Natural killer cell (primary cell): ENCODE data around the gene SMIM44. TPM values are rescaled to one million over a fixed set of nuclear protein-coding genes. Genes with fewer than 3 reads are reported as not detected.
"Not testable (repeated sequence)": the region's sequence is repeated elsewhere in the genome, so short reads cannot be mapped to it uniquely, and the experiment has no call there.

Experiments
- ATAC-seq, 3 donors: fragments of 150-1000 bp in 2 of 3; fragments of 200-7000 bp in 1 of 3; cut with Tn5 transposase; 1 replicate in 1 of 3; 2 replicates in 2 of 3; pipeline ENCODE4 v1.10.0; 2021; ENCODE audit warnings: mild to moderate bottlenecking in 2 of 3, moderate library complexity in 2 of 3
- DNase-seq, 2 donors: peaks; one replicate each; pipeline versions ENCODE4 v3.0.0 to v3.0.0-alpha.2; 2013 to 2021; ENCODE audit warnings: mixed read lengths in 1 of 2
- H3K27ac ChIP-seq: one replicate; pipeline ENCODE4 v1.5.1; 2013; ENCODE audit warnings: mild to moderate bottlenecking, low read length
- H3K27me3 ChIP-seq: one replicate; pipeline ENCODE4 v1.6.1; 2013; ENCODE audit warnings: low read length; ENCODE audit not compliant: control insufficient read depth, insufficient read depth
- H3K36me3 ChIP-seq: one replicate; pipeline ENCODE4 v1.6.1; 2013; ENCODE audit warnings: low read length; ENCODE audit not compliant: control insufficient read depth, insufficient read depth
- H3K4me1 ChIP-seq: one replicate; pipeline ENCODE4 v1.6.1; 2013; ENCODE audit warnings: low read length; ENCODE audit not compliant: control insufficient read depth, insufficient read depth
- H3K4me3 ChIP-seq: one replicate; pipeline ENCODE4 v1.5.1; 2013; ENCODE audit warnings: low read length
- H3K9me3 ChIP-seq: one replicate; pipeline ENCODE4 v1.6.1; 2013; ENCODE audit warnings: low read length; ENCODE audit not compliant: control insufficient read depth, insufficient read depth
- H3K27ac Mint-ChIP-seq, 2 donors: one replicate each; pipeline ENCODE4 v1.8.0; 2022; ENCODE audit warnings: mild to moderate bottlenecking in 2 of 2, mixed read lengths in 2 of 2, moderate library complexity in 1 of 2
- H3K27me3 Mint-ChIP-seq, 2 donors: one replicate each; pipeline ENCODE4 v1.8.0; 2022; ENCODE audit warnings: low read depth in 2 of 2, mixed read lengths in 2 of 2
- H3K36me3 Mint-ChIP-seq: one replicate; pipeline ENCODE4 v1.8.0; 2022; ENCODE audit warnings: mixed read lengths
- H3K4me1 Mint-ChIP-seq, 2 donors: one replicate each; pipeline ENCODE4 v1.8.0; 2022; ENCODE audit warnings: mixed read lengths in 2 of 2
- H3K4me3 Mint-ChIP-seq: one replicate; pipeline ENCODE4 v1.8.0; 2022; ENCODE audit warnings: mild to moderate bottlenecking, moderate library complexity, mixed read lengths
- H3K9me3 Mint-ChIP-seq, 2 donors: one replicate each; pipeline ENCODE4 v1.8.0; 2022; ENCODE audit warnings: mixed read lengths in 2 of 2
- WGBS: methylation state at CpG from one replicate; pipeline ENCODE4 v1.1.7; 2013; ENCODE audit warnings: missing lambda C conversion rate; ENCODE audit not compliant: insufficient coverage; 5-methylcytosine and 5-hydroxymethylcytosine counted together
- intact Hi-C: fragments of 100-400 bp; cut with micrococcal nuclease; formaldehyde crosslinking; loops from one replicate; pipeline ENCODE4 v1.14.2; 2022
- total RNA-seq, 4 donors: library from RNA; stranded (reverse); fragments of 120-200 nt in 1 of 4; gene quantifications; one replicate each; pipeline versions ENCODE4 v1.2.3 to v1.2.4, GENCODE V29; 2013 to 2022
- TF ChIP-seq, protein P1 (sequence below): fragments of 200-600 bp; IDR thresholded peaks from one replicate; pipeline ENCODE4 v1.8.0; 2022; ENCODE audit warnings: antibody characterized with exemption

Gene SMIM44
- total RNA-seq, 3 donors from 2014 or later (not counting 1 experiment from before 2014, with no cell fraction given) = not detected

GRCh38 chr19:3509566-3509989, 26.3 kb upstream of the SMIM44 start:
- TF ChIP-seq, protein P1, sequence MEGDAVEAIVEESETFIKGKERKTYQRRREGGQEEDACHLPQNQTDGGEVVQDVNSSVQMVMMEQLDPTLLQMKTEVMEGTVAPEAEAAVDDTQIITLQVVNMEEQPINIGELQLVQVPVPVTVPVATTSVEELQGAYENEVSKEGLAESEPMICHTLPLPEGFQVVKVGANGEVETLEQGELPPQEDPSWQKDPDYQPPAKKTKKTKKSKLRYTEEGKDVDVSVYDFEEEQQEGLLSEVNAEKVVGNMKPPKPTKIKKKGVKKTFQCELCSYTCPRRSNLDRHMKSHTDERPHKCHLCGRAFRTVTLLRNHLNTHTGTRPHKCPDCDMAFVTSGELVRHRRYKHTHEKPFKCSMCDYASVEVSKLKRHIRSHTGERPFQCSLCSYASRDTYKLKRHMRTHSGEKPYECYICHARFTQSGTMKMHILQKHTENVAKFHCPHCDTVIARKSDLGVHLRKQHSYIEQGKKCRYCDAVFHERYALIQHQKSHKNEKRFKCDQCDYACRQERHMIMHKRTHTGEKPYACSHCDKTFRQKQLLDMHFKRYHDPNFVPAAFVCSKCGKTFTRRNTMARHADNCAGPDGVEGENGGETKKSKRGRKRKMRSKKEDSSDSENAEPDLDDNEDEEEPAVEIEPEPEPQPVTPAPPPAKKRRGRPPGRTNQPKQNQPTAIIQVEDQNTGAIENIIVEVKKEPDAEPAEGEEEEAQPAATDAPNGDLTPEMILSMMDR = no peak
- no peak overlapping the region for H3K27ac ChIP-seq
- DNase-seq (no peak), ATAC-seq (no peak)
- H3K27me3 ChIP-seq = no peaks in the 10 kb centered on the region
- peaks cover 56% of the 10 kb centered on the region for H3K4me1 ChIP-seq
- Mint-ChIP-seq H3K27ac (peak overlapping the region; percentile 83 to 87), H3K4me1 (peaks cover 39 to 54% of the 10 kb centered on the region in 2 donors), H3K27me3 (no peaks in the 10 kb centered on the region), H3K4me3 (peak overlapping the region; percentile 79), H3K36me3 (no peaks in the 10 kb centered on the region), H3K9me3 (no peaks in the 10 kb centered on the region)
- intact Hi-C loops = no loop called here
- no peaks in the 10 kb centered on the region for H3K9me3 ChIP-seq
- H3K4me3 ChIP-seq = no peak overlapping the region
- H3K36me3 ChIP-seq = peaks cover 11% of the 10 kb centered on the region
- whole genome bisulfite sequencing = 67% methylated on average over 15 of the region's 15 CpGs

GRCh38 chr19:3508771-3509535, 25.7 kb upstream of the SMIM44 start:
- no peak for DNase-seq
- Histone ChIP-seq H3K27me3 (no peaks in the 10 kb centered on the region), H3K9me3 (no peaks in the 10 kb centered on the region), H3K36me3 (peaks cover 11% of the 10 kb centered on the region), H3K4me1 (peaks cover 56% of the 10 kb centered on the region), H3K27ac (peak overlapping the region; percentile 20), H3K4me3 (no peak overlapping the region)
- peaks cover 39 to 54% of the 10 kb centered on the region in 2 donors for H3K4me1 Mint-ChIP-seq
- no peaks in the 10 kb centered on the region for H3K27me3 Mint-ChIP-seq
- TF ChIP-seq, protein P1 = no peak
- ATAC-seq = no peak
- no peaks in the 10 kb centered on the region for H3K9me3 Mint-ChIP-seq
- peak overlapping the region; percentile 79 for H3K4me3 Mint-ChIP-seq
- H3K27ac Mint-ChIP-seq = peak overlapping the region; percentile 83 to 87
- H3K36me3 Mint-ChIP-seq = no peaks in the 10 kb centered on the region
- intact Hi-C loops = no loop called here
- WGBS = 63% methylated on average over 23 of the region's 23 CpGs

GRCh38 chr19:3508121-3508661, 24.9 kb upstream of the SMIM44 start:
- Histone ChIP-seq H3K27ac (peak overlapping the region; percentile 11), H3K36me3 (peaks cover 11% of the 10 kb centered on the region), H3K4me1 (peaks cover 56% of the 10 kb centered on the region)
- 98% methylated on average over 18 of the region's 18 CpGs for WGBS
- peak overlapping the region; percentile 62 for H3K4me3 Mint-ChIP-seq
- H3K36me3 Mint-ChIP-seq, H3K4me3 ChIP-seq, H3K9me3 ChIP-seq, ATAC-seq, H3K27me3 Mint-ChIP-seq, intact Hi-C loops, DNase-seq, H3K9me3 Mint-ChIP-seq, H3K27me3 ChIP-seq: not testable (repeated sequence)
- peak overlapping the region; percentile 83 to 87 for H3K27ac Mint-ChIP-seq
- H3K4me1 Mint-ChIP-seq = peaks cover 39 to 54% of the 10 kb centered on the region in 2 donors

DNA sequence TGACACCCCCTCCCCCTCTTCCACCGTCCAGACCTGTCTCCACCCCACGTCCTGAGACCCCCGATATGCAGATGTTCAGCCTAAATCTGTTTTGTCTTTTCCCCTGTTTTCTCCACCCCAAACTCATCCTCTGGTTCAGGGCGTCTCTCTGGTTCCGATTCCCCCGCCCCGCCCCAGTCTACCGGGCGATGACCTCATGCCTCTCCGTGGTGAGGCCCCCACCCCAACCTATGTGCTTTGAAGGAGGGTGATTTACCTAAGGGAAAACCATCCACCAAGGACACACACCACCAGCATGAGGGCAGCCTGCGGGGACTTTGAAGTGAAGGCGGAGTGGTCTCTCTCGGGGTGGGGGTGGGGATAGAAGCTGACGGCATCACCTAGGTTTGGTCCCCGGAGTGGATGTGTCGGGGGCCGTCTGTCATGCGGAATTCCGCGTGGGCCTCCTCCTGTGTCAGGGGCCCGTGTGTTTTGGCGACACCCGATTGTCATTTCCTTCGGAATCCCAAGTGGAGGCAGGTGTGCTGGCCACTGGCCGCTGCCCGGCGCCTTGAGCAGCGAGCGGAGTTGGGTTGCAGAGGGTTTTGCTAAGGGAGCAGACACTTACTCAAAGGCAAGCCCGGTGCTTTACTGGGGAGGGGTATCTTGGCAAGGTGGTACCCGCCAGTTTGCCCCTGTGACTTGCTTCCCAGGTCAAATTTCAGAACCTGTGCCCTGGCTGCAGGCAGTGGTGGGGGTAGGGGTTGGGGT, 24.3 kb upstream of the SMIM44 start:
- Histone ChIP-seq H3K4me3 (peak overlapping the region; percentile 84), H3K27me3 (no peaks in the 10 kb centered on the region), H3K9me3 (no peaks in the 10 kb centered on the region), H3K36me3 (peaks cover 11% of the 10 kb centered on the region), H3K4me1 (peaks cover 56% of the 10 kb centered on the region), H3K27ac (no peak overlapping the region)
- Mint-ChIP-seq H3K4me3 (peak overlapping the region; percentile 94), H3K27me3 (no peaks in the 10 kb centered on the region), H3K27ac (peak overlapping the region; percentile 84 to 98), H3K9me3 (no peaks in the 10 kb centered on the region), H3K36me3 (no peaks in the 10 kb centered on the region), H3K4me1 (peaks cover 39 to 54% of the 10 kb centered on the region in 2 donors)
- 71% methylated on average over 28 of the region's 31 CpGs for WGBS
- ATAC-seq = no peak
- peak in 1 of 2 donors; percentile 61 for DNase-seq
- TF ChIP-seq, protein P1 = no peak
- intact Hi-C loops = loop anchor here (2.0 kb wide), 1 partner anchor 65 kb away; the partner anchor contains the start of gene HMG20B
